ENCODE results near the gene SLC38A8. TPM values are rescaled to one million over a fixed set of nuclear protein-coding genes. Genes with fewer than 3 reads are reported as not detected.

SLC38A8 gene
- total RNA-seq, 6 donors from 2014 or later: not detected

DNA sequence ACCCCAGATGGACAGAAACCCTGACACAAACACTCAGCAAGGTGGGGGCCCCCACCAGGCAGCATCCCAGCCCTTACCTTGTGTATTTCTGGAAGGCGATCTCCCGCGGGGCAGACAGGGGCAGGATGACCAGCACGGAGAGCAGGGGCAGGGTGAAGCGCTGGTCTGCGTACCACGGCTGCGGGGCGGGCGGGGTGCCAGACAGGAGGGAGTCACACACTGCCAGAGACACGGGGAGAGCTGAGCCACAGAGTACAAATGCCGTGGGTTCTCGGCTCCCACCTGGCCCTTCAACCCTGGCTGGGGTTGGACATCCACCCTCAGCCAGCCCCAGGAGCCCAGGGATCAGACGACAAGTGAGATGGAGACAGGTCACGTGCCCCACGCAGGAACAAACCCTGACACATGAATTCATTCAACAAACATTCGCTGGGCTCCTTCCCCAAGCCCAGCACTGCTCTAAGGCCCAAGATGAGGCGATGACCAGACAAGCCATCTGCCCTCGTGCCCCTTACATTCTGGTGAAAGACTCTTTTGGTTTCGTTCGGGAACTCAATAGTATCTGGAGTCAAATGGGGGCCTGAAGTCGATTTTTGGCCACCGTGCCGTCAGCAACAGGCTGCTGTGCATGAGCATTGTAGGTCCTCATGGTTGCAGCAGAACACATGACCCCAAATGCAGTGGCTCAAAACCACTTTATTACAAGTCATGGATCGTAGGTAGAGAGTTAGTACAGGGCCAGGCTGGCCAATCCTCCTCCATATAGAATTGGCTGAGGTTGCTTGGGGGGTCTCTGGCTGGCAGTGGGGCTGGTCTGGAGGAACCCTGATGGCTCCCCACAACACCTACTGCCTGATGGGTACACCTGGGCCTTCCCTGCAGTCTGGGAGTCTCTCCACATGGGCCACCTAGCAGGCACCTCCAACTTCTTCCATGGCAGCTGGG, 9.1 kb downstream of the SLC38A8 start:
- peak in 1 of 2 donors; percentile 69 for DNase-seq

DNA sequence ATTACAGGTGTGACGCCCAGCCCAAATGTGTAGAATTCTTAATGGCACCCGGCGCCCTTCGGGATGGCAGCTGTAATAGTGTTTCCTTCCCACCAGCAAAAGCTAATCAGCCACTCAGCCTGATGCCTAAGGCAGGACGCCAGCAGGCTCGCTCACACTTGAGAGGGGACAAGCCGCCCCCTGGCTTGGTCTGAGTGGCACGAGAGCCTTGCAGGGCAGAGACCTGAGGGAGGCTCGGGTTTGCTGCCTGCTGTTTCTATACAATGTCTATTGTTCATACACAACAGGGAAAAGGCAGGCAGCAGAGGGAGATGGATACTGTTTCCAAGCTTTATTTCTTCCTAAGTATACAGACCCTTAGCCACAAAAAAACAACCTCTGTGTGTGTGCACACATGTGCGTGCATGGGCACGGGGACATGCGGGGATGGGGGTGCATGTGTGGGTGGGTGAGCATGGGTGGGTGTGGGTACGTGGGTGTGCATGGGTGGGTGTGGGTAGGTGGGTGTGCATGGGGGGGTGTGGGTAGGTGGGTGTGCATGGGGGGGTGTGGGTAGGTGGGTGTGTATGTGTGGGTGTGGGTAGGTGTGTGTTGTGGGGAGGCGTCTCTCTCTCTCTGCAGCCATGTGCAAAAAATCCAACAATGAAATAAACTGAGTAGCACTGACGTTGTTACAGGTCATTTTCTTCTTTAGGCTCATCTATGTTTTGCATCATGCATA, 10.0 kb downstream of the SLC38A8 start:
- no peak for ATAC-seq (ENCODE audit: low FRiP score in 2 of 2)
- peaks cover 0 to 10% (median 5%) of the 10 kb centered on the region in 4 donors for H3K9me3 ChIP-seq
- no peak overlapping the region for H3K27ac ChIP-seq
- H3K4me3 ChIP-seq: no peak overlapping the region
- 61 to 64% methylated on average over 15 of the region's 15 CpGs for WGBS, 2 donors
- H3K27me3 ChIP-seq: no peaks in the 10 kb centered on the region
- TF ChIP-seq POLR2A (IDR thresholded peaks at IDR 0.05) (no peak), EP300 (IDR thresholded peaks at IDR 0.05) (no peak), POLR2AphosphoS5 (IDR thresholded peaks at IDR 0.05) (no peak)
- TF ChIP-seq, protein P1, sequence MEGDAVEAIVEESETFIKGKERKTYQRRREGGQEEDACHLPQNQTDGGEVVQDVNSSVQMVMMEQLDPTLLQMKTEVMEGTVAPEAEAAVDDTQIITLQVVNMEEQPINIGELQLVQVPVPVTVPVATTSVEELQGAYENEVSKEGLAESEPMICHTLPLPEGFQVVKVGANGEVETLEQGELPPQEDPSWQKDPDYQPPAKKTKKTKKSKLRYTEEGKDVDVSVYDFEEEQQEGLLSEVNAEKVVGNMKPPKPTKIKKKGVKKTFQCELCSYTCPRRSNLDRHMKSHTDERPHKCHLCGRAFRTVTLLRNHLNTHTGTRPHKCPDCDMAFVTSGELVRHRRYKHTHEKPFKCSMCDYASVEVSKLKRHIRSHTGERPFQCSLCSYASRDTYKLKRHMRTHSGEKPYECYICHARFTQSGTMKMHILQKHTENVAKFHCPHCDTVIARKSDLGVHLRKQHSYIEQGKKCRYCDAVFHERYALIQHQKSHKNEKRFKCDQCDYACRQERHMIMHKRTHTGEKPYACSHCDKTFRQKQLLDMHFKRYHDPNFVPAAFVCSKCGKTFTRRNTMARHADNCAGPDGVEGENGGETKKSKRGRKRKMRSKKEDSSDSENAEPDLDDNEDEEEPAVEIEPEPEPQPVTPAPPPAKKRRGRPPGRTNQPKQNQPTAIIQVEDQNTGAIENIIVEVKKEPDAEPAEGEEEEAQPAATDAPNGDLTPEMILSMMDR (IDR thresholded peaks at IDR 0.05): no peak
- no peaks in the 10 kb centered on the region for H3K4me1 ChIP-seq
- no peak for DNase-seq
- H3K36me3 ChIP-seq: no peaks in the 10 kb centered on the region

More for the DNA sequence above, 9.1 kb downstream of the SLC38A8 start:
- no peaks in the 10 kb centered on the region for H3K4me1 ChIP-seq
- ATAC-seq (ENCODE audit: low FRiP score in 2 of 2): no peak
- no peaks in the 10 kb centered on the region for H3K36me3 ChIP-seq
- H3K9me3 ChIP-seq: peaks cover 0 to 10% (median 5%) of the 10 kb centered on the region in 4 donors
- no peak overlapping the region for H3K4me3 ChIP-seq
- no peaks in the 10 kb centered on the region for H3K27me3 ChIP-seq
- TF ChIP-seq, protein P1 (IDR thresholded peaks at IDR 0.05): no peak
- TF ChIP-seq POLR2A (IDR thresholded peaks at IDR 0.05) (no peak), EP300 (IDR thresholded peaks at IDR 0.05) (no peak), POLR2AphosphoS5 (IDR thresholded peaks at IDR 0.05) (no peak)
- H3K27ac ChIP-seq: no peak overlapping the region
- WGBS, 2 donors: 79 to 85% methylated on average over 18 to 25 of the region's 25 CpGs

DNA sequence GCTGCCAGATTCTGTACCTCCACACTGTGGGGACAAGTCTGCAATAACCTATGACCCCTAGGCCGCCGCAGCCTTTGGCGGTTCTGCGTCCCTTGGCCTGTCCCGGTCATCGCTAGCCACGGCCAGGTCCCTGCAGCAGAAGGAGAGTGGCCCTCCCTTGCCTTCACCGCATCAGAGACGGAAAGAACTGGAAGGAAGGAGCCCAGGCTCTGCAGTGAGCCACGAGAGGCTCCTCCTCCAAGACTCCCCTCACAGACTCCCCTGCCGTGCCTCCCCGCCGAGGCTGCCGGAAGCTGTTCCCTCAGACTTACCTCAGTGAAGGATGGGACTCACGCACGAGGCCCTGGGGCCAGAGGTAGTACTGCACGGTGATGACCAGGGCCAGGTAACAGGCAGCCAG, 11.0 kb downstream of the SLC38A8 start:
- no peak for TF ChIP-seq POLR2A (IDR thresholded peaks at IDR 0.05)
- no peak for TF ChIP-seq EP300 (IDR thresholded peaks at IDR 0.05)
- TF ChIP-seq, protein P1 (IDR thresholded peaks at IDR 0.05): no peak
- TF ChIP-seq POLR2AphosphoS5 (IDR thresholded peaks at IDR 0.05): no peak
- Histone ChIP-seq H3K27me3 (no peaks in the 10 kb centered on the region), H3K4me3 (no peak overlapping the region), H3K4me1 (no peaks in the 10 kb centered on the region), H3K9me3 (peaks cover 0 to 10% (median 5%) of the 10 kb centered on the region in 4 donors), H3K36me3 (no peaks in the 10 kb centered on the region), H3K27ac (no peak overlapping the region)
- no peak for ATAC-seq (ENCODE audit: low FRiP score in 2 of 2)
- 82 to 94% methylated on average over 11 to 17 of the region's 17 CpGs for WGBS, 2 donors
- peak in 1 of 2 donors; percentile 76 for DNase-seq

DNA sequence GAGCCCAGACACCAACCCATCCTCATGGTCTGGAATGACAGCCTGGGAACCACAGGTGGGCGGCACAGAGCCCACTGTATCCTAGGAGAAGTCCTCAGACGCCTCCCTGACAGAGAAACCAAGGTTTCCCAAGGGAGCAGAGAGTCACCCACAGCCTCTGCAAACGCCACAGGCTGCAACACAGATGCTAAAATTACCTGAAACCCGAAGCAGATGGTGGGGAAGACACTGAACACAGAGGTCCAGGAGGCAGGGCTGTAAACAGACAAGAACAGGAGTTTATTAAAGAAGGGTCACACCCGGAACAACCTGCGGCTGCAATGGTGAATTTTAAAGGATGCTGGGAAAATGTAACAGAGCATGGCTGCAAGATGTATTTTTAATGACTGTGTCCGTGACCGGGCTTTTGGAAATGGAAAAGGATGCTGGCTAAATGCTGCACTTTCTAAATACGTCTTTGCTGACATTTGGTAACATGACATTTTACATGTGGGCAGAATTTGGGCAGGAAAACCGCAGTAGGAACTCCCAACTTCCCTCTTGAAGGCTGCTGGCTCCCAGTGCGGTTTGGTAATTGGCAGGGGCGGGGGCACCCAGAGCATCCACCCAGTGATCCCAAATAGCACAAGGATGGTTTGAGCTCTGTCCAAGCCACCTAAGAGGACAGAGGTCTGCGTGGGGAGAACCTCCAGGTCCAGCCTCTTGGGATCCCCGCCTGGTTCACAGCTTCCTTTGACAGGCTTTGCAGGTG, 13.1 kb downstream of the SLC38A8 start:
- H3K27ac ChIP-seq: no peak overlapping the region
- H3K4me3 ChIP-seq: no peak overlapping the region
- ATAC-seq (ENCODE audit: low FRiP score in 2 of 2): no peak
- DNase-seq: no peak
- H3K9me3 ChIP-seq: no peaks in the 10 kb centered on the region
- TF ChIP-seq POLR2A (IDR thresholded peaks at IDR 0.05) (no peak), EP300 (IDR thresholded peaks at IDR 0.05) (no peak), POLR2AphosphoS5 (IDR thresholded peaks at IDR 0.05) (no peak)
- TF ChIP-seq, protein P1 (IDR thresholded peaks at IDR 0.05): no peak
- WGBS, 2 donors: 63 to 69% methylated on average over 8 to 13 of the region's 14 CpGs
- H3K4me1 ChIP-seq: no peaks in the 10 kb centered on the region
- no peaks in the 10 kb centered on the region for H3K27me3 ChIP-seq
- no peaks in the 10 kb centered on the region for H3K36me3 ChIP-seq
